Retinal pigment epithelial cell (primary cell): ENCODE results near the gene DCC.
"Not testable (repeated sequence)": the region's sequence is repeated elsewhere in the genome, so short reads cannot be mapped to it uniquely, and the experiment has no call there.

Source experiments
- DNase-seq: peaks from one replicate; pipeline ENCODE4 v3.0.0-alpha.2; 2010; ENCODE audit warnings: low read depth
- H3K4me3 ChIP-seq: 2 replicates; pipeline ENCODE4 v1.5.1; 2011; ENCODE audit warnings: mild to moderate bottlenecking, low read length, control low read depth, moderate library complexity
- TF ChIP-seq, protein P1 (sequence below): conservative IDR thresholded peaks from 2 replicates; pipeline ENCODE4 v1.5.1; 2011; ENCODE audit warnings: low read depth, low read length, control low read depth, inconsistent platforms

Gene DCC

DNA sequence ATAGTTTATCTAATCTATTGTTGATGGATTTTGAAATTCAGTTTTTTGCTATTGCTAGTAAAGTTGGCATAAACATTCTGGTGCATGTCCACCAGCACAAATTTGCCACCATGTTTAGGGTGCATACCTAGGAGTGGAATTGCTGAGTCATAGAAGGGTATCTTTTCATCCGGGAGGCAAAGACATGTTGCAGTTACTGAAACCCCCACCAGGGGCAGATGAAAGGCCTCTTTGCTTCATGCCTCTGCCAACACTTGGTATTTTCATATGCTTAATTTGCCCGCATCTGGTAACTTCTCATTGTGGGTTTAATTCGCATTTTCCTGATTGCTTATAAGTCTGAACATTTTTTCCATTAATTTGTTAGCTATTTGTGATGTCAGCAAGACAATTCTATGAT, 8.2 kb downstream of the DCC start:
- no peak for DNase-seq
- TF ChIP-seq, protein P1, sequence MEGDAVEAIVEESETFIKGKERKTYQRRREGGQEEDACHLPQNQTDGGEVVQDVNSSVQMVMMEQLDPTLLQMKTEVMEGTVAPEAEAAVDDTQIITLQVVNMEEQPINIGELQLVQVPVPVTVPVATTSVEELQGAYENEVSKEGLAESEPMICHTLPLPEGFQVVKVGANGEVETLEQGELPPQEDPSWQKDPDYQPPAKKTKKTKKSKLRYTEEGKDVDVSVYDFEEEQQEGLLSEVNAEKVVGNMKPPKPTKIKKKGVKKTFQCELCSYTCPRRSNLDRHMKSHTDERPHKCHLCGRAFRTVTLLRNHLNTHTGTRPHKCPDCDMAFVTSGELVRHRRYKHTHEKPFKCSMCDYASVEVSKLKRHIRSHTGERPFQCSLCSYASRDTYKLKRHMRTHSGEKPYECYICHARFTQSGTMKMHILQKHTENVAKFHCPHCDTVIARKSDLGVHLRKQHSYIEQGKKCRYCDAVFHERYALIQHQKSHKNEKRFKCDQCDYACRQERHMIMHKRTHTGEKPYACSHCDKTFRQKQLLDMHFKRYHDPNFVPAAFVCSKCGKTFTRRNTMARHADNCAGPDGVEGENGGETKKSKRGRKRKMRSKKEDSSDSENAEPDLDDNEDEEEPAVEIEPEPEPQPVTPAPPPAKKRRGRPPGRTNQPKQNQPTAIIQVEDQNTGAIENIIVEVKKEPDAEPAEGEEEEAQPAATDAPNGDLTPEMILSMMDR: peak; percentile 57
- H3K4me3 ChIP-seq: no peak overlapping the region

DNA sequence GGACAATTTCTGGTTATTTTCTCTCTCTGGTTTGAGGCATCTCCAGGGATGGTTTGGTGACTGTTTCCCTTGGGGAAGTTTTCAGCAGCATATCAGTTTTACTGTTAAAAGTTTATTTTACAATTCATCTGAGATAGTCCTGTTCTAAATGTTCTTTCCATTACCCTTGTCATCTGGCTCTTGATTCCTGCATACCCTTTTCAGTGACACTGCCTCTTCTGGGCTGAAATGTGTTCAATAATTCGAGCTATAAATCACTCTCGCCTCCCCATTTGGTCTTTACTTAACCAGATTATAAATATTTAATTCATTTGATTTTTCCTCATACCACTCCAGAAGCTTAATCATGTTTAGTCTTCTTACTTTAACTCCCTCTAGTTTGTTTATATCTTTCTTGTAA, 9.5 kb downstream of the DCC start:
- H3K4me3 ChIP-seq: no peak overlapping the region
- TF ChIP-seq, protein P1: no peak
- DNase-seq: no peak

DNA sequence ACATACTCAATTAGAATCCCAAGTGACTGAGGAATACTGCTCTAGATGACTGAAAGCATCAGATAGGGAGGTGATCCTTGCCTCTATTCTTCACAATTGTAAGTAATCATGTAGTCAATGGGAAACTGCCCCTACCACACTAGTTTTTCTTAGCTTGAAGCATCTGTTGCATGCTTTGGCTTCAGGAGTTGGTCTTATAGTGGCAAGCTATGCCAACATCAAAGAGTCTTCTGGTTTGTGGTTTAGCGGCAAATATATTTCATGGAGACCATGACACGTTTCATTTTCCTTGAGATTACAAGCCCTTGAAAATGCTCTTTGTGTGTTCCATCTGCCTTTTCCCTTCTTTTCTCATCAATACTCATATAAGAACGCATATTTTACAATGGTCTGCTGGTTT, 12.9 kb downstream of the DCC start:
- no peak overlapping the region for H3K4me3 ChIP-seq
- TF ChIP-seq, protein P1: no peak
- no peak for DNase-seq

DNA sequence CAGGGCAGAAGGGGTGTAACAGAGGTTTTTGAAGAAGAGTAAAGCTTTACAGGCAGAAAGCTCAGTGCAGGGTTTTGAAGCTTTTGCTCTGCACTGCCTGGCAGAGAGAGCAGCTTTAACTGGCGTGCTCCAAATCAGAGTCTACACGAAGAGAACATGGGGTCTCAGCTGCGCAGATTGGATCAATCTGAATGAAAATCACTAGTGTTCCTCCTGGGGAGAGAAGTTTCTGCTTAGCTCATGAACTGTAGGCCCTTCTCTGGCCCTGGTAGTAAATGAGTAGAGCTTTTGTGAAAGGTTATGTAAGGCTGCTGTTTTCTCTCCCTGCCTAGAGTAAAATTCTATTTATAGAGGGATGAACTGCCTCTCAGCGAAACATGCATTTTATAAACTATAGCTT, 13.6 kb downstream of the DCC start:
- TF ChIP-seq, protein P1: no peak
- H3K4me3 ChIP-seq: no peak overlapping the region
- DNase-seq: no peak

DNA sequence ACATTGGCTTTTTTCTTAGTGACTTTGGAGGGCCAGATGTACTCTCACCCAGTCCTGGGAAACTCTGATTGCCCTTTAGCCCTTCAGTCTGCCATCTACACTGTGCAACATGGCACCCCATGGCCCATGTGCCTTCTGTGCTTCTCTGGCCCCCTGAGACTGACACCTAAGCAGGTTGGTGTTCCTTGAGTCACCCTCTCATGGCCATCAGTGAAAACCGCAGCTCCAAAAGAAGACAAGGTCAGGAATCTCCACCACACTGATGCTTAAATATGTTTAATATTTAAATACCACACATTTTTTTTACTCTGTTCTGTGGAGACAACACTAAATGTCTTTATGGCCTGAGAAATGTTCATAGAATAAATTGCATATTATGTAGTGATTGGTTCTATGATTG, 23.9 kb downstream of the DCC start:
- no peak overlapping the region for H3K4me3 ChIP-seq
- TF ChIP-seq, protein P1: no peak
- DNase-seq: no peak

DNA sequence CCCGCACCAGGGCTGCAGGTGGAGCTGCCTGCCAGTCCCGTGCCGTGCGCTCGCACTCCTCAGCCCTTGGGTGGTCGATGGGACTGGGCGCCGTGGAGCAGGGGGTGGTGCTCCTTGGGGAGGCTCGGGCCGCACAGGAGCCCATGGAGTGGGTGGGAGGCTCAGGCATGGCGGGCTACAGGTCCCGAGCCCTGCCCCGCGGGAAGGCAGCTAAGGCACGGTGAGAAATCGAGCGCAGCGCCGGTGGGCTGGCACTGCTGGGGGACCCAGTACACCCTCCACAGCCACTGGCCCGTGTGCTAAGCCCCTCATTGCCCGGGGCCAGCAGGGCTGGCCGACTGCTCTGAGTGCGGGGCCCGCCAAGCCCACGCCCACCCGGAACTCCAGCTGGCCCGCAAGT, 26.9 kb downstream of the DCC start:
- not testable (repeated sequence) for DNase-seq, H3K4me3 ChIP-seq

DNA sequence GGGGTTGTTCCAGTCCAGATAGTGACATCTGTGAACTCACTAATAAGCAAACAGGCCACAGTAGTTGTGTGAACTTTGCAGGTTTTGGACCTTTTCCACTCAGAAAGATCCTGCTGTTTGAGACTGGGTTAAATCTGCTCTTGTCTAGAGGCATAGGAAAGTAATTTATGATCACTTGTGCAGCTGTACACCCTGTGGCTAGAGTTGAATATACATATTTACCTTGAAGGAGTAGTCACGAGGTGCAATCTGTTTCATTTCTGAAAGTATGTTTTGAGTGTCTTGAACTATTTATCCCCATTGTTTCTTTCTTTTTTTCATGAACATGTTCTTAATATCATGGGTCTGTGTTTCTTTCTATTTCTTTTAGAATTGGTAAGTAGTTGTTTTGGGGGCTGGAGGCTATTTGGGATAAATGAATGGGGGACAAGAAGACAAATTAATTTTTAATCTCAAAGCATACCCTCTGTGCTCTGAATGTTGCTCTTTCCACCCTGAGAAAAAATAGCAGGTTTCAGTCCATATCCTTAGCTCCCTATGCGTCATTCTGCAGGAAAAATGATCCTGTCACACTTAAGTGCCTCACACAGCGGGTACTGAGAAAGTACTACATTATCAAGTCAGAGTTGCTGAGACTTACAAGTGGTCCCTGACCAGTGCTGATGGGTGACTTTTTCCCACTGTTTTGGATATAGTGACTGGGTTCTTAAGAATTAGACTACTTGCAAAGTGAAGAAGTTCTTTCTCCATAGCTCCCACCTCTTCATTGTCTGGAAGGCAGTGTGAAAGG, 28.2 kb downstream of the DCC start:
- DNase-seq: no peak
- TF ChIP-seq, protein P1: no peak
- no peak overlapping the region for H3K4me3 ChIP-seq
